OCI-LY1 (cell line): ENCODE results near the gene TUBGCP4.

Experiments
- H2AFZ ChIP-seq: fragments of 200-600 bp; sonication (generic), shearing (Covaris generic); 2 replicates; pipeline ENCODE4 v1.6.0; 2014; ENCODE audit warnings: antibody characterized with exemption, mild to moderate bottlenecking, low read length
- H3F3A ChIP-seq: fragments of 200-600 bp; sonication (generic), shearing (Covaris generic); 2 replicates; pipeline ENCODE4 v1.6.0; 2014; ENCODE audit warnings: mild to moderate bottlenecking, antibody characterized with exemption, low read length, moderate library complexity; ENCODE audit not compliant: insufficient read depth
- H3K27ac ChIP-seq: fragments of 200-600 bp; sonication (generic); 2 replicates; pipeline ENCODE4 v1.5.1; 2014; ENCODE audit warnings: low read length, mixed run types, mild to moderate bottlenecking, low read depth; ENCODE audit not compliant: poor library complexity, severe bottlenecking
- H3K27me3 ChIP-seq: fragments of 200-600 bp; sonication (generic); 2 replicates; pipeline ENCODE4 v1.6.0; 2014; ENCODE audit warnings: antibody characterized with exemption, mild to moderate bottlenecking, low read length, moderate library complexity; ENCODE audit not compliant: insufficient read depth
- H3K36me3 ChIP-seq: fragments of 200-600 bp; sonication (generic); 2 replicates; pipeline ENCODE4 v1.6.1; 2014; ENCODE audit warnings: mild to moderate bottlenecking, antibody characterized with exemption, low read length, moderate library complexity, mixed read lengths; ENCODE audit not compliant: insufficient read depth
- H3K4me1 ChIP-seq: fragments of 200-600 bp; sonication (generic); 2 replicates; pipeline ENCODE4 v1.5.1; 2014; ENCODE audit warnings: mild to moderate bottlenecking, low read length, moderate library complexity; ENCODE audit not compliant: insufficient read depth, severe bottlenecking
- H3K4me2 ChIP-seq: fragments of 200-600 bp; sonication (generic), shearing (Covaris generic); 2 replicates; pipeline ENCODE4 v1.6.1; 2014; ENCODE audit warnings: low read length
- H3K4me3 ChIP-seq: fragments of 200-600 bp; sonication (generic); 2 replicates; pipeline ENCODE4 v1.5.1; 2014; ENCODE audit warnings: low read length, low read depth, mild to moderate bottlenecking, mixed read lengths; ENCODE audit not compliant: poor library complexity, severe bottlenecking
- H3K79me2 ChIP-seq: fragments of 200-600 bp; shearing (Covaris generic); 2 replicates; pipeline ENCODE4 v1.6.1; 2016; ENCODE audit warnings: mixed run types, low read length, mixed read lengths; ENCODE audit not compliant: insufficient read depth
- H3K9ac ChIP-seq: fragments of 200-600 bp; sonication (generic), shearing (Covaris generic); 2 replicates; pipeline ENCODE4 v1.6.1; 2014; ENCODE audit warnings: mild to moderate bottlenecking, low read length, mixed read lengths
- H3K9me2 ChIP-seq: fragments of 200-600 bp; sonication (generic), shearing (Covaris generic); 2 replicates; pipeline ENCODE4 v1.6.1; 2014; ENCODE audit warnings: low read depth, mild to moderate bottlenecking, low read length, mixed read lengths
- H3K9me3 ChIP-seq: fragments of 200-600 bp; shearing (Covaris generic); 2 replicates; pipeline ENCODE4 v1.6.1; 2014; ENCODE audit warnings: low read length, mixed read lengths
- H4K20me1 ChIP-seq: fragments of 200-600 bp; sonication (generic), shearing (Covaris generic); 2 replicates; pipeline ENCODE4 v1.6.0; 2016; ENCODE audit warnings: mild to moderate bottlenecking, low read length; ENCODE audit not compliant: insufficient read depth
- CTCF ChIP-seq: fragments of 200-600 bp; sonication (generic), shearing (Covaris generic); IDR thresholded peaks from 2 replicates; pipeline ENCODE4 v1.5.1; 2017; ENCODE audit warnings: mild to moderate bottlenecking, antibody characterized with exemption, low read length, moderate library complexity, mixed read lengths
- EZH2 ChIP-seq: fragments of 200-600 bp; sonication (generic), shearing (Covaris generic); IDR thresholded peaks from 2 replicates; pipeline ENCODE4 v1.8.0; 2017; ENCODE audit warnings: borderline replicate concordance, mixed run types, mild to moderate bottlenecking, antibody characterized with exemption, low read length, moderate library complexity, mixed read lengths

Gene TUBGCP4

DNA sequence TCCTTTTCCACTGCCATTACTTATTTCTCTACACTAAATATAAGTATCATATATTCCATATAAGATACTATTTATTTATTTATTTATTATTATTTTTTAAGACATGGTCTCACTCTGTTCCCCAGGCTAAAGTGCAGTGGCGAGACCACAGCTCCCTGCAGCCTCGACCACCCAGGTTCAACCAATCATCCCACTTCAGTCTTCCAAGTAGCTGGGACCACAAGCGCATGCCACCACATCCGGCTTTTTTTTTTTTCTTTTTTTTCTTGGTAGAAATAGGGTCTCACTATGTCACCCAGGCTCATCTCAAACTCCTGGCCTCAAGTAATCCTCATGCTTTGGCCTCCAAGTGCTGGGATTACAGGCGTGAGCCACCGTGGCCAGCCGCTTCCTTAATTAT is 65.5 kb downstream of the TUBGCP4 start:
- H3K9me3 ChIP-seq, result no peaks in the 10 kb centered on the region
- no peak overlapping the region for H3K27ac ChIP-seq
- H2AFZ ChIP-seq, result no peak overlapping the region
- peaks cover 46% of the 10 kb centered on the region for H3K36me3 ChIP-seq
- no peak for TF ChIP-seq CTCF
- TF ChIP-seq EZH2, result no peak
- no peak overlapping the region for H3K9ac ChIP-seq
- no peaks in the 10 kb centered on the region for H3K9me2 ChIP-seq
- H3K4me3 ChIP-seq, result no peak overlapping the region
- peaks cover 5% of the 10 kb centered on the region for H3K4me1 ChIP-seq
- H3K27me3 ChIP-seq, result no peaks in the 10 kb centered on the region
- H4K20me1 ChIP-seq, result no peaks in the 10 kb centered on the region
- H3K4me2 ChIP-seq, result no peak overlapping the region
- no peaks in the 10 kb centered on the region for H3K79me2 ChIP-seq
- H3F3A ChIP-seq, result peaks cover 3% of the 10 kb centered on the region; the same call in 1 of the 2 replicates

GRCh38 chr15:43439268-43439667 is 68.4 kb downstream of the TUBGCP4 start:
- H3K4me1 ChIP-seq, result peaks cover 6% of the 10 kb centered on the region
- H3K27ac ChIP-seq, result no peak overlapping the region
- H4K20me1 ChIP-seq, result no peaks in the 10 kb centered on the region
- TF ChIP-seq EZH2 (no peak), CTCF (no peak)
- no peaks in the 10 kb centered on the region for H3K9me2 ChIP-seq
- no peaks in the 10 kb centered on the region for H3K9me3 ChIP-seq
- H3K27me3 ChIP-seq, result no peaks in the 10 kb centered on the region
- no peak overlapping the region for H2AFZ ChIP-seq
- H3K9ac ChIP-seq, result no peak overlapping the region
- H3K4me2 ChIP-seq, result no peak overlapping the region
- peaks cover 21% of the 10 kb centered on the region for H3K36me3 ChIP-seq
- no peak overlapping the region for H3K4me3 ChIP-seq
- no peaks in the 10 kb centered on the region for H3K79me2 ChIP-seq
- H3F3A ChIP-seq, result peaks cover 3% of the 10 kb centered on the region; the same call in 1 of the 2 replicates

DNA sequence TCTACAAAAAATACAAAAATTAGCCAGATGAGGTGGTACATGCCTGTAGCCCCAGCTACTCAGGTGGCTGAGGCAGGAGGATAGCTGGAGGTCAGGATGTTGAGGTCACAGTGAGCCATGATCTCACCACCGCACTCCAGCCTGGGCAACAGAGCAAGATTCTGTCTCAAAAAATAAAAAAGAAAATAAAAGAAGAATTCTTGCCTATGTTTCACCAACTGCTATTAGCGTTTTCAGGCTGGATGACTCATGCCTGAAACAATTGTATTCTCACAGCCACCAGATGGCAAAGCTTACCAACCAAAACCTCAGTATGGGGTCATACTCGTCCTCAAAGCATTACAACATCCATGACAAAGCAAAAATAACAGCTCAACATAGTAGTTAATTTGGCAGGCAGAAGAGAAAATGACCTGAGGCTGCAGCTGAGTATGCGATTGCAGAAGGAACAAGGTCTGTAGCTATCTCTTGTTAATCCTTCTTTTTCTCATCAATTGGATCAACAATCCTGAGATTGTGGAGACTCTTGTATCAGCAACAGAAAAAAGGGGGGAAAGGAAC is 69.9 kb downstream of the TUBGCP4 start:
- Histone ChIP-seq H3K4me1 (peaks cover 6% of the 10 kb centered on the region), H3K9me2 (no peaks in the 10 kb centered on the region), H3K4me3 (no peak overlapping the region), H3K9ac (no peak overlapping the region), H2AFZ (no peak overlapping the region), H3K9me3 (no peaks in the 10 kb centered on the region), H3F3A (peaks cover 3% of the 10 kb centered on the region; the same call in 1 of the 2 replicates), H4K20me1 (no peaks in the 10 kb centered on the region), H3K4me2 (no peak overlapping the region), H3K79me2 (no peaks in the 10 kb centered on the region), H3K27me3 (no peaks in the 10 kb centered on the region), H3K36me3 (peaks cover 30% of the 10 kb centered on the region), H3K27ac (peak overlapping the region; percentile 23)
- TF ChIP-seq EZH2 (no peak), CTCF (peak; percentile 44; the same call in 1 of the 2 replicates)
